NCI-H2107 treated with DMSO at 0.1 percent for 48 hours (cell line): ENCODE data around the gene ARHGAP19.
A peak's percentile ranks its signal among the peaks of the same experiment; 100 is the strongest.
"Not testable (repeated sequence)": the region's sequence is repeated elsewhere in the genome, so short reads cannot be mapped to it uniquely, and the experiment has no call there.

Experiments
- DNase-seq: peaks from one replicate; lab custom pipeline; 2025; ENCODE audit not compliant: unreplicated experiment; lab: John Stamatoyannopoulos, UW

Gene ARHGAP19

DNA sequence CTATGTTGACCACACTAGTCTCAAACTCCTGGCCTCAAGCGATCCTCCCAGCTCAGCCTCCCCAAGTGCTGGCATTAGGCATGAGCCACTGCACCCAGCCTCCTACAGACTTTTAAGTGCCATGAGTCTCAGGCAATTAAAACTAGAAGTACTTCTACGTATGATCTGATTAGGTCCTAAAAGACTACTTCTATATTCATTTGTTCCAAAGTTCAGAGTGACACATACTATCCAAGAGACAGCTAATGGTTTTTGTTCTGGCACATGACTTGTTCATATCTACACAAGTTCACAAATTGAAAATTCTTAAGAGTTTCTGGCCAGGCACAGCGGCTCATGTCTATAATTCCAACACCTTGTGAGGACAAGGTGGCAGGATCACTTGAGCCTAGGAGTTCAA is 11.7 kb downstream of the ARHGAP19 start:
- no peak for DNase-seq

DNA sequence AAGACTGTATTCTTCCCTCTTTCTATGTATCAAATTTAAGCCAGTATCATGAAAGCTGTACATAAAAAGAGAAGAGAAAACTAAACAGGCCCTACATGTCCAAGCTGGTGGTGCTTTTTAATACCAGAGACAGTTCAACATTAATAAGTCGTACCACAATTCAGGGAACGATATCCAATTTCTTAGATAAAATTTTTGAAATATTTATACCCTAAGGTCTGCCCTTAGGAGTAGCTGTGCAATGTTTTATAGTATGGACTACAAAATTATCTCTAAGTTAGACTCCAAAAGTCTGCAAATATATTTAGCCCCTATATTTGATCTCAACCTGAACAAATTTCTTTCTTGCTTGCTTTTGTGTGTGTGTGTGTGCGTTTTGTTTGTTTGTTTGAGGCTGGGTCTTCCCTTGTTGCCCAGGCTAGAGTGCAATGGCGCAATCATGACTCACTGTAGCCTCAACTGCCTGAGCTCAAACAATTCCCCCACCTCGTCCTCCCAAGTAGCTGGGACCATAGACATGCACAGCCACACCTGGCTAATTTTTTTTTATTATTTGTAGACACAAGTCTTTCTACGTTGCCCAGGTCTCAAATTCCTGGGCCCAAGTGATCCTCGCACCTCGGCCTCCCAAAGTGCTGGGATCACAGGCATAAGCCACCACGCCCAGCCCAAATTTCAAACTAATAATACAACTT is 13.2 kb downstream of the ARHGAP19 start:
- DNase-seq = no peak

DNA sequence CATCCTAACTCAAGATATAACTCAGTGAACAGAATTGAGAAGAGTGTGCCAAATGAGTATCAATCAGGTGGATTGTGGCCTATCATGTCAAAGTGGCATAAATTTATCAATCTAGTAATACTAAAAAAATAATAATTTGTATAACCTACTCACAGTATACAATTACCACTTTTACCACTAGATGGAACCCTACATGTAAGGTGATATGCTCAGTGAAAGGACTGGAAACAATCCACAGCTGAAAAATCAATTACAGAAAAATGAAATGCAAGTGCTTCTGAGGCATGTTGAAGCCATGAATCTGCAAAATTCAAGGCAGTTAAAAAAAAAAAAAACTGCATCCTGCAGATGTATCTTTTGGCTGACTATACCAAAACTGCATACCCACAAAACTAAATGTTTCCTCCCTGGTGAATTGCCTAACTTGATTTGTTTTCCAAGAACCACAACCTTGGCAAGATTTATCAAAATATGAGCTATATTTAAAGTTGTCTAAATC is 13.9 kb downstream of the ARHGAP19 start:
- DNase-seq = peak; percentile 52

DNA sequence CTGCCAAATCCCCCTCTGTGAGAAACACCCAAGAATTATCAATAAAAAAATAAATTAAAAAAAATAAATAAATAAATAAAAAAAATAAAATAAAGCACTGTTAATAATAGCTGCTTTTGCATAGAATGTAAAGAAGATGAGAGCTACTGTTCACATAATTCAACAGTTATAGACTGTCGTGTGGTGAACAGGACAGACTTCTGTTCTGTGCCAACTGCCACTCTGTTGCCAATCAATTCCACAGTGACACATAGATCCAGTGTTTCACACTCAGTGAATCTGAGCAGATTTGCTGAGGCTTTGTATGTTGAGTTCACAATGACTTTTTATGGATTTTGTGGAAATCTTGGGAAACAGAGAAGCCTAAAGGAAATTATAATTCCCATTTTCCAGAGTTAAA is 14.9 kb downstream of the ARHGAP19 start:
- DNase-seq = no peak

DNA sequence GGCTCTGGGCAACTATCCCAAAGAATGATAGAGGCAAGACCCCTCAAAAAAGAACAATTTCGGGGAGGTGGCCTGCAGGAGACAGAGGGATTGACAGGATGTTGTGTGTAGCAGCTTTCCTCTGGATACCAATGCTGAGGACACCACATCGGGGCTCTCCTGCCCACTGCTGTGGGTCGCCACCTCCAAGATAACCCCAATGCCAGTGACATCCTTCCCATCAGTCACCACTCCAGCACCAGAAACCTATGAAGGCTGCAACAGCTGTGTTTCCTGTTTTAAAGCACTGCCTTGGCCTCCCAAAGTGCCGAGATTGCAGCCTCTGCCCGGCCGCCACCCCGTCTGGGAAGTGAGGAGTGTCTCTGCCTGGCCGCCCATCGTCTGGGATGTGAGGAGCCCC is 17.6 kb downstream of the ARHGAP19 start:
- no peak for DNase-seq

DNA sequence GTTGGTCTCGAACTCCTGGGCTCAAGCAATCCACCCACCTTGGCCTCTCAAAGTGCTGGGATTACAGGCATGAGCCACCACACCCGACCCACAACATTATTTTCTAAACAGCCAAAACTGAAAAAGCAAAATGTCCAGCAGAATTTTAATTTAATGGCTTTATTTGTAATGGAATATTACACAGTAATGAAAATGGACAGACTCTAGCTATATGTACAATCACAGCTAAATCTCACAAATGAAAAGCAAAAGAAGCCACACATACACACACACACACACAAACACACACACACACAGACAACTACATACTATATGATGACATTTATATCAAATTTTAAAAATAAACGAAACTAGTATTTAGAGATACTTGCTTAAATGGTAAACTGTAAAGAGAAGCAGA is 18.7 kb downstream of the ARHGAP19 start:
- no peak for DNase-seq

DNA sequence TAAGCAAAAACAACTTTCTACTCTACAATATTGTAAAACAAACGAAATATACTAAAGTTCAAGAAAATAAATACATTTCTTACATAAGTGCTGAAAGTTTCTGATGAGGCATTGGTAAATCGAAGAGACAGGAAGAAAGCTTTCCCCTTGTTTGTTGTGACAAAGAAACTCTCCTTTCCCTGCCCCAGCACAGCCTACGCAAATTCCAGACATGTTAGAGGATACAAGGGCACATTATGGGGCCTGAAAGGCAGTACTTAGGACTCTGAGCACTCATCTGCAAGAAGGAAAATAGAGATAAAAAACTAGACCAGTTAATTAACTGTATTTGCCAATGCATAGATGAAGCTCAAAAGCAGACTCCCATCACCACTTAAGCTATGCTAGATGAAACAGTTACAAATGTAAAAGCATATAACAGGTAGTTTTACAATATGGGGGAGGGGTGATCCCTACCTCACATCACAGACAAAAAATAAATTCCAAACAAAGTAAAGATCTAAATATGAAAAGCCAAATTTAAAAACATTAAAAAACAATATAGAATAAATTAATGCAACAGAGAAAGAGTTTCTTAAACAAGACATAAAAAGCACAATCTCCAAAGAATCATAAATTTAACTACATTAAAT is 21.8 kb downstream of the ARHGAP19 start:
- no peak for DNase-seq

DNA sequence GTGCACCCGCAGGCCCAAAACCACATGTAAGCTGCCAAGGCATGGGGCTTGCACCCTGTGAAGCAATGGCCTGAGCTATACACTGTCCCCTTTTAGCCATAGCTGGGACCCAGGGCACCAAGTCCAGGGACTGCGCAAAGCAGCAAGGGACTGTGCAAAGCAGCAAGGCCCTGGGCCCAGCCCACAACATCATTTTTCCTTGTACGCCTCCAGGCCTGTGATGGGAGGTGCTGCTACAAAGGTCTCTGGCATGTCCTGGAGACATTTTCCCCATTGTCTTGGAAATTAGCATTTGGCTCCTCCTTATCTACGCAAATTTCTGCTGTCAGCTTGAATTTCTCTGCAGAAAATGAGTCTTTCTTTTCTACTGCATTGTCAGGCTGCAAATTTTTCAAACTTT is 24.8 kb downstream of the ARHGAP19 start:
- DNase-seq = no peak

DNA sequence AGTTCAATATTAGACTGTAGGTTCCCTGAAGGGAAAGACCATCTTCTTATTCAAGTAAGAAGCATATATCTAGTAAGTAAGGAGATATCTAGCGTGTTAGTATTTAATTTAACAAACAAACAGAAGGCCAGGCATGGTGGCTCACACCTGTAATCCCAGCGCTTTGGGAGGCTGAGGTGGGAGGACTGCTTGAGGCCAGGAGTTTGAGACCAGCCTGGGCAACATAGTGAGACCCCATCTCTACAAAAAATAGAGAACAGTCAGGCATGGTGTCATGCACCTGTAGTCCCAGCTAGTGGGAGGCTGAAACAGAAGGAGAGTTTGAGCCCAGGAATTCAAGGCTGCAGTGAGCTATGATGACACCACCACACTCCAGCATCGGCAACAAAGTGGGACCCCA is 27.3 kb downstream of the ARHGAP19 start:
- DNase-seq = not testable (repeated sequence)

DNA sequence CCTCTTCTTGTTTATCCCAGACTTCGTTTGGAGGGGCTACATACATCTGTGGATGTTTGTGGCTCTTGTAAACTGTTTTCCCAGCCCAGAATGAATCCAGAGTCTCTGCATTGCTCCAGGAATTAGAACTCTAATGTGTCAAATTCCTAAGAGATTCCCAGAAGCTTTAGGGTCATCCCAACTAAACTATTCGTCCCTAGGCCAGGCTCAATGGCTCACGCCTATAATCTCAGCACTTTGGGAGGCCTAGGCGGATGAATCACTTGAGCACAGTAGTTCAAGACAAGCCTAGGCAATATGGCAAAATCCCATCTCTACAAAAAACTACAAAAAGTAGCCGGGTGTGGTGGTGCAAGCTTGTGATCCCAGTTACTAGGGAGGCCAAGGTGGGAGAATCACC is 28.5 kb downstream of the ARHGAP19 start:
- no peak for DNase-seq

DNA sequence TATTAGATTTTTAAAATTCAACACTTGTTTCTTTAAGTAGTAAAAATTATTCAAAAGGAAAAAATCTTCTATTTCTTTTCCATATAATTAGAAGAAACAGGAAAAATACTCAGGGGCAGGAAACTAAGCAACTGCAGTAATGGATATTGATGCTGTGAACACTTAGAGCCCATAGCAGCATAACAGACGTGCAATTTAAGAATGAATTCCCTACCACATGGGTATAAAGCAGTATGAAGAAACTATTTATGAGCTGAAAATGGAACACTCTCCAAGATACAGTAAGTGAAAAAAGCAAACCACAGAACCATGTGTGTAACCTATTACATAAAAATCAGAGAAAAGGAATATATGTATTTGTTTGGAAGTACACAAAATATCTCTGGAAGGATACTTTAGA is 30.8 kb downstream of the ARHGAP19 start:
- DNase-seq = no peak

DNA sequence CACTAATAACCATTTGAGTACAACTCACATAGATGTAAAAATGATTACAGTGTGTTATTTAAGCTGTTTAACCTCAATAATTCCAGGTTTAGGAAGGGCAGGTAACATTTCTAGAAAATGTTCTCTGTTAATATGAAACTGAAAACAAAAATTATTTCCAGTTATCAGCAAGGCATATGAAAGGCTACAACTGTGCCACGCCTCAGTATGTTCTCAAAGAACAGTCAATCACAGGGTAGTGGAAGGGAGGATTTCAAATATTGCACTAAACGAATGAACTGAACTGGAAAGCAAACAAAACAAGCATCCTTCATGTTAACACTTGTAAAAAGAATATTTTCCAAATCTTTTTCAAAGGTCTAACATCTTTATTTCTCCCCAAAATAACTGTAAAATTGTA is 31.3 kb downstream of the ARHGAP19 start:
- no peak for DNase-seq

DNA sequence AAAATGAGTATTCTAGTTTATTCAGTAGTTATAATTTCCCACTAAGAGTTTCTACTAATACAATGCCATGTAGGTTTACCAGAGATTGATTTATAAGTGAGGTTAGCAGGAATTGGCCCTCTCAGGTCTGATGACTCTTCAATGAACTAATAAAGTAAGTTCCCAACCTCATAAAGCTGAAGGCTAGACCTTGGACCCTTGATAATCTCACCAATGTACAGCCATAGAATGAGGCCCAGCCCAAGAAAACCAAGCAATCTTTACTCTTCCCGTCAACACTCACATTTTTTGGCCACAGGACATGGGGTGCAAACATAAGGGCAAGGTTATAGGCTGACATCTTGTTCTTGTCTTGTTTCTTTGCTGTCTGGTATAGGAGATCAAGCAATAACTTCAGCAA is 33.3 kb downstream of the ARHGAP19 start:
- no peak for DNase-seq

DNA sequence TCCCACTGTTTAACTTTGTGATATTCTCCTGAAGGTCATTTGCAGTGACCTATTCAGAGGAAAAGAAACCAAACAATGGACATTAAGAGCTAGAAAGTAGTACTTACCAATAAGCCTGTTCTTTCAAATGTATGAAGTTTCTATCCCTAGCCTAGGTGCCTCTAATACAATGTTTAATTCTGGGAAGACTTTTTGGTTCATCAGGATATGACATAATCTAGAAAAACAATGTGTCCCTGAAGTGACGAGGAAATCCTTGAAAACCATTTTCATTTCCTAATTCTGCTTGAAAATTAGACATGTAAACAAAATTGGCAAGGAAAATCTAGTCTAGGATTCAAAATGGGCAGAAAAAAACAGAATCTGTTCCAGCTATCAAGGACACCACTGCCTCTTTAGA is 36.1 kb downstream of the ARHGAP19 start:
- DNase-seq = no peak

DNA sequence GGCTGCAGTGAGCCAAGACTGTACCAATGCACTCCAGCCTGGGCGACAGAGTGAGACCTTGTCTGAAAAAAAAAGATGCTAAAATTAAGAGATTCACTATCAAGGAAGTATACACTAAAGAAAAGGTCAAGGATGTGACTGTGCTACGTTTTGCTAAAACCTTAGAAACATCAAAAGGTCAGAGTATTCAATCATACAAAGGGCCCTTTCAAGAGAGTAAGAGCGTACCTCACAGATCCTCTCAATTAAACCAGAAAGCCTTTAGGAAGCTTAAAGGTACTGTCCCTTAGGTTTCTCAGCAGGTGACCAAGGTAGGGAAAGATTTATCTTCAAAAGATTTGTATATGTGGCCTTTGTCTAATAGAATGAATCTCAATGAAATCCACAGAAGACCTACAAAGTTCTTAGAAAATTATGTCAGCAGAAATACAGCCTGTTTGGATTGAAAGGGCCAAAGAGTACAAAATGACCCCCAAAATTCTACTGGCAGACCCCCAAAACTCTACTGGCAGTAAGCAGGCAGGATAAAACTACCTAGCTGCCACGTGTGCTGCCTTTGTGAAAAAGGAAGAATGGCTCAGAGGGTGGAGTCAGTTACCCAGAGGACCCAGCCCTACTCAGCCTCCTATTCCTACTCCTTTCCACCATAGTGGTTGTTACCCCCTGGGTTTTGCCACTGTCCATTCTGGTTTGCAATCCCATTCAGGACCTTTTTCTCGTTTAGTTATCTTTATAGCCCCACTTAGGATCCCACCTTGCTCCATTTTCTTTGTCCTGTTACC is 36.7 kb downstream of the ARHGAP19 start:
- DNase-seq = no peak

DNA sequence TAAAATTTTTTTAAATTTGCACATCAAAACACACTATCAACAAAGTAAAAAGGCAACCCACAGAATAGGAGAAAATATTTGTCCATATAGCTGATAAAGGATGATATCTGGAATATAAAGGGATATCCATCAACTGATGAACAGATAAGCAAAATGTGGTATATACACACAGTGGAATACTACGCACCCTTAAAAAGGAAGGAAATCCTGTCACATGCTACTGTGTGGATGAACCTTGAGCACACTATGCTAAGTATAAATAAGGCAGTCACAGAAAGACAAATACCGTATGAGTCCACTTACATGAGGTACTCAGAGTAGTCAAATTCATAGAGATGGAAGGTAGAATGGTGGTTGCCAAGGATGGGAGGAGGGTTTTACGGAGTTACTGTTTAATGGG is 37.7 kb downstream of the ARHGAP19 start:
- DNase-seq = no peak

DNA sequence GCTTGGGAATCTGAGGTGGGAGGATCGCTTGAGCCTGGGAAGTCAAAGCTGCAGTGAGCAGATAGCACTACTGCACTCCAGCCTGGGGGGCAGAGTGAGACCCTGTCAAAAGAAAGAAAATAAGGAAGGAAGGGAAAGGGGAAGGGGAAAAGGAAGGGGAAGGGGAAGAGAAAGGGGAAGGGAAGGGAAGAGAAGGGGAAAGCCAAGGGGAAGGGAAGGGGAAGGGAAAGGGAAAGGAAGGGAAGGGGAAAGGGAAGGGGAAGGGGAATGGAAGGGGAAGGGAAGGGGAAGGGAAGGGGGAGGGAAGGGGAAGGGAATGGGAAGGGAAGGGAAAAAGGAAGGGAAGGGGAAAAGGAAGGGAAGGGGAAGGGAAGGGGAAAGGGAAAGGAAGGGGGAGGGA is 41.5 kb downstream of the ARHGAP19 start:
- no peak for DNase-seq

DNA sequence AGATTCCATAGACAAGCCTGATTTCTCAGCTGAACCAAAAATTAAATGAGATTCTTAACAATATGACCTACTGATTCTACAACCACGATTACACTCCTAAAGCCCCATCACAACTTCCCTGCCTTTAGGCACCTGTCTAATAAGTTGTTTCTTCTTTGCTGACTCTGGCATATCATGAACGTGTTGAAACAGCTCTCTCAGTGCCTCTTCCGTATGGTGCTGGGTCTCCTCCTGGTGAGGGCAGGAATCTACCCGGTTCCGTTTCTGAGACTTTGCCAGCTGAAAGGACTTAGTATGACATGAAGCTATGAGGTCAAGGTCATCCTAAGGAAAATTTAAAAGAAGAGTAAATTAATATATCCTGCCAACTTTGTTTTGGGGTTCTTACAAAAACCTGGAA is 48.6 kb downstream of the ARHGAP19 start:
- DNase-seq = no peak

DNA sequence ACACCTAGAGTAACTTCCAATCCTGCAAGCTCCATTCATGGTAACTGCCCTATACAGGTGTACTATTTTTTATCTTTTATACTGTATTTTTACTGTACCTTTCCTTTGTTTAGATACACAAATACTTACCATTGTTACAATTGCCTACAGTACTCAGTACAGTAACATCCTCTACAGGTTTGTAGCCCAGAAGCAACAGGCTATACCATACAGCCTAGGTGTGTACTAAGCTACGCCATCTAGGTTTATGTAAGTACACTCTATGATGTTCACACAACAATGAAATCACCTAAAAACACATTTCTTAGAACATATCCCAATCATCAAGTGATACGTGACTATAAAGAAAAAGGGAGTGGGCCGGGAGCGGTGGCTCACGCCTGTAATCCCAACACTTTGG is 53.6 kb downstream of the ARHGAP19 start:
- DNase-seq = no peak

DNA sequence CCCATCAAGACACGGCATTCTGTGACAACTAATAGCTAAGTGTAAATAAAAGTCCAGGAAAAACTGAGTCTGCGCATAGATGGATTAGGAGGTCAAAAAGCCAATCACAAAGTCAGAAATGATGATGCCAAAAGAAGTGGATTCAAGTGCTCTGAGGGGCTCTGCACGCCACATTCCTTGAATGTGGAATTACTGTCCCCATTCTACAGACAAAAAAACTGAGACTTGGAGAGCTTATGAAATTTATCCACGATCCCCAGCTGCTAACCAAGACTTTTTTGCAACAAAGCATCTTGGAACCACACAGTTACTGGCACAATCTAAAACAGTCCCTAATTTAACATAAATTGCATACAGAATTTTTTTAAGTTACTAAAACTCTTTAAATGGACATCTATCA is 57.1 kb downstream of the ARHGAP19 start:
- DNase-seq = no peak

DNA sequence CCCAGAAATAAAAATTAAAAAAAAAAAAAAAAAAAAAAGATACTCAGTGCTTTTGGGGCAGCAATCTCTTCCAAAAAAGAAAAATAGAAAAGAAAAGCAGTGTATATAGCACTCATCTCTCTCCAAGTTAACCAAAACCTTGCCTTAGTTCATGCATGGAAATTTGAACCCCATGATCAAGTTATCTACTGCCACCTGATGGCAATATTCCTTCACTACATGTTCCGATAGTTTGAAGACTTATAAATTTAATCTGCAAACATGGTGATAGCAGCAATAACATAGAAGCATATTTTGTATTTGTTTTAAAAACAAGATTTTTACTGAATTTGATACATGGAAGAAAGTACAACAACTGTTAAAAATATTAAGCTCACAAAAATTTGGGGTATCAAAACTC is 58.0 kb downstream of the ARHGAP19 start:
- peak; percentile 35 for DNase-seq

DNA sequence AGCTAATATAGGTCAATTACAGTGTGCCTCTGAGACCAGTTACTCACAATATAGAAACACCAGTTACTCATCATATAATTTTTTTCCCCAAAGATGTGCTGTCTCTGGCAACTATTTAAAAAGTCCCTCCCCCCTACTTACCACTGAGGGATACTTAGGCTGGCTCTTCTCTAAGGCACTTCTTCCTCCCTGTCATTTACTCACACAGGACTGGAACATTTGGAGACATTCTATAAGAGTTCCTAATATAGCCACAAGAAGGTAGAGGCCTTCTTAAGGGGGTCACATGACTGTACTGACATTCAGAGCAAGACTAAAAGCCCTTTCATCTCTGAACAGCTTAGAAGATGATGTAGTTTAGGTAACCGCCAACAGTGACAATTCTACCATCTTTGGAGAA is 62.3 kb downstream of the ARHGAP19 start:
- no peak for DNase-seq
